ENCODE measurements around the gene IQCK. TPM values are rescaled to one million over a fixed set of nuclear protein-coding genes. Genes with fewer than 3 reads are reported as not detected.

The IQCK gene
- total RNA-seq, 1 experiment from 2014 or later: 15.5 TPM

- H3K27me3 ChIP-seq (ENCODE audit: control insufficient read depth, insufficient read depth, low read length): no peaks in the 10 kb centered on the region
- no peaks in the 10 kb centered on the region for H3K36me3 ChIP-seq (ENCODE audit: control insufficient read depth, insufficient read depth, low read length)
- POLR2A ChIA-PET: no interaction called here
- DNase-seq (ENCODE audit: low read depth, low spot score) (no peak), ATAC-seq (no peak)
- H3K27ac ChIP-seq (ENCODE audit: low read length): no peak overlapping the region
- CTCF ChIA-PET: no interaction called here
- BruUV-seq (replicated peaks): no TSS peak
- H3K4me3 ChIP-seq (ENCODE audit: low read depth in 2 of 2, low read length in 2 of 2): no peak overlapping the region
- in situ Hi-C loops (cut with HindIII; ENCODE audit: low pct_unique_long_range_greater_than_20kb, low sequenced_read_pairs) (no loop called here), intact Hi-C loops (cut with micrococcal nuclease; ENCODE audit: unreplicated experiment) (no loop called here)
- TF ChIP-seq POLR2AphosphoS5 (IDR thresholded peaks at IDR 0.05; ENCODE audit: low read depth, low read length) (no peak), TCF7L2 (IDR thresholded peaks at IDR 0.05; ENCODE audit: low read depth, low read length) (no peak), REST (IDR thresholded peaks at IDR 0.05; ENCODE audit: insufficient read depth in 1 of 2, low read depth in 2 of 2, low read length in 1 of 2) (no peak), SIN3A (IDR thresholded peaks at IDR 0.05; ENCODE audit: borderline replicate concordance, insufficient read depth, low read depth, low read length) (no peak), CTCF (IDR thresholded peaks at IDR 0.05) (no peak)
- no peaks in the 10 kb centered on the region for H3K4me1 ChIP-seq (ENCODE audit: control insufficient read depth, insufficient read depth, low read length)
- H3K9me3 ChIP-seq (ENCODE audit: control insufficient read depth, insufficient read depth, low read depth, low read length): no peaks in the 10 kb centered on the region
These were observed 36.6 kb downstream of the IQCK start for GRCh38 chr16:19754644-19755036.

- in situ Hi-C loops (cut with HindIII; ENCODE audit: low pct_unique_long_range_greater_than_20kb, low sequenced_read_pairs) (no loop called here), intact Hi-C loops (cut with micrococcal nuclease; ENCODE audit: unreplicated experiment) (no loop called here)
- Histone ChIP-seq H3K9me3 (ENCODE audit: control insufficient read depth, insufficient read depth, low read depth, low read length) (no peaks in the 10 kb centered on the region), H3K36me3 (ENCODE audit: control insufficient read depth, insufficient read depth, low read length) (no peaks in the 10 kb centered on the region), H3K4me3 (ENCODE audit: low read depth in 2 of 2, low read length in 2 of 2) (no peak overlapping the region), H3K4me1 (ENCODE audit: control insufficient read depth, insufficient read depth, low read length) (no peaks in the 10 kb centered on the region), H3K27ac (ENCODE audit: low read length) (no peak overlapping the region), H3K27me3 (ENCODE audit: control insufficient read depth, insufficient read depth, low read length) (no peaks in the 10 kb centered on the region)
- BruUV-seq (replicated peaks): no TSS peak
- TF ChIP-seq CTCF (IDR thresholded peaks at IDR 0.05): no peak
- no peak for TF ChIP-seq POLR2AphosphoS5 (IDR thresholded peaks at IDR 0.05; ENCODE audit: low read depth, low read length)
- TF ChIP-seq REST (IDR thresholded peaks at IDR 0.05; ENCODE audit: insufficient read depth in 1 of 2, low read depth in 2 of 2, low read length in 1 of 2): no peak
- no peak for TF ChIP-seq TCF7L2 (IDR thresholded peaks at IDR 0.05; ENCODE audit: low read depth, low read length)
- no peak for TF ChIP-seq SIN3A (IDR thresholded peaks at IDR 0.05; ENCODE audit: borderline replicate concordance, insufficient read depth, low read depth, low read length)
- ChIA-PET POLR2A (no interaction called here), CTCF (no interaction called here)
- DNase-seq (ENCODE audit: low read depth, low spot score) (no peak), ATAC-seq (no peak)
These were observed 37.2 kb downstream of the IQCK start for GRCh38 chr16:19755268-19755667.

Data from Panc1 (cell line).